ENCODE data around the gene NME9.

The NME9 gene

DNA sequence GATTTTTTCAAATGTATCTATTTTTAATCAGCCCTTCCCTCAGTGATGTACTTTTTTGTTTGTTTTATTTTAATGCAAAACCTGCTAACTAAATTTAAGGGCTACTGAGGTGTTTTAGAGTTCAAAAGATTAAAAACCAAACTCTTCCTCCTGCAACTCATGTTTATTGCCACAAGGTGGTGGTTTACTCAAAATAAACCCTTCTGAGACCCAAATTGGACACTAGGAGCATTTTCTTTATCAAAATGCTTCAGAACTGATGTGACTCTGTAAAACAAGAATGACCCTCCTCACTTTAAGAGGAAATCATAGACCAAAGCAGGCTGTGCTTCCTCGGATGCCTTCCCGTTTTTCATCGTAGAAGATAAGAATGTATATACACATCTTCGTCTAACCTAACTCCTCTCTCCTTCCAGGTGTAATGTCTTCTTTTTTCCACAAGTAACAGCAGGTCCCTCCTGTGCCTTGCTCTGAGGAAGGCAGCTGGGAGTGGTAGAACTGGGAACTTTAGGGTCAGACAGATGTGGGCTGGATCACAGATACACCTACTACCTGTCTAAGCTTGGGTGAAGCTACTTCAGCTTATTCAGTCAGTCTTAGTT, 2.9 kb upstream of the NME9 start:
- DNase-seq, result no peak

DNA sequence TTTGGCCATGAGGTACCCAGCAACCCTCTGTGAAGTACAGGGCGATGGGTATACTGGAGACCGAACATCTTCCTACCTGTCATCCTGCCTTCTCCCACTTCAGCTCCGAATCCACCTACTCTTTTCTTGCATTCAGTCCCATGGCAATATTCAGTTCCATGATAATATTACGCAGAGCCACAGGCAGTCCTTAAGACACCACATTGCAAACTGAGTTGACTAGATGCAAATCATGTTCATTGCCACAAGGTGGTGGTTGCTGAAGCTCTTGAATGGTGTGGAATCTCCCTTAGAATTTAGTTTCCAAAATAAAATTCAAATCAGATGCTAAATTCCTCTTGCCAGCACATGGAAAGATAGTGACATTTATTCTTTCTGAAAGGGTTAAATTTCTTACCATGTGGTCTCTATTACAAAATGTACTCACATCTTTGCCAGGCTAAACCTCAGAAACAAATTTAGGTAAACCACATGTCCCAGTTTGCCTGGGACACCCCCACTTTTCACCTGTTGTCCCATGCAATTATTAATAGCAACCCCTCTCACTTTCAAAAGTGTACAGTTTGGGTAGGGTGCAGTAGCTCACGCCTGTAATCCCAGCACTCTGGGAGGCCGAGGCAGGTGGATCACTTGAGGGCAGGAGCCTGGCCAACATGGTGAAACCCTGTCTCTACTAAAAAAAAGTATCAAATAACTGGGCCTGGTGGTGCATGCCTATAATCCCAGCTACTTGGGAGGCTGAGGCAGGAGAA, 1.7 kb upstream of the NME9 start:
- no peak for DNase-seq

DNA sequence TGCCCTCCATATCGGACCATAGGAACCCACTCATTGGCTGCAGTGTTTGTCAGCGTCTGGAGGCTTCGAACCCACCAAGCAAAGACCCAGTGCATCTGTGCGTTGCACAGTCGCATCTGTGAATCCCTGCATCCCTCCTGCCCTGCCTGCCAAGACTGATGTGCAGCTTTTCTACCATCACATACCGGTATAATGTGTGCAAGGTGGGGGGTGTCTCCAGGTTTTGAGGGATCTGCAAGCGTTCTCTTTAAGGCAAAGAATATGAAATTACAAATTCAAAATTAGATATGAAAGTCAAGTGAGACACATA, 288 bp upstream of the NME9 start:
- DNase-seq, result no peak

DNA sequence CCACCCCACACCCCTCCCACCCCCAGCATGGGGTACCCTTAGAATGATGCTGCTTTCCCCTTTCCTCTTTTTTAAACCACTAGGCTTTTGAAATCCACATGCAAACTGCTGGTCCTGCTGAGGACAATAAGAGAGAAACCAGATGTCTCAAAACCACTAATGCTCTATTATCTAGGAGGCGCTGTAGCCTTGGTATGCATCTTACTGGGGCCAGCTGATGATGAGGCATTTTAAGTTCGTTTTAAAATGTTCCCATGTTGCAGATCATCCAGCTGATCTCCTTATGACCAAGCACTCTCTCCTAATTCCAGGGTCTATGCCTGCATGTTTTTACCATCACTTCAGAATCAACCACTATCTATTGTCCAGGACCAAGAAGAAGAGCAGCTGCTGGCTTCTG, 1.3 kb downstream of the NME9 start:
- DNase-seq, result peak; percentile 29

DNA sequence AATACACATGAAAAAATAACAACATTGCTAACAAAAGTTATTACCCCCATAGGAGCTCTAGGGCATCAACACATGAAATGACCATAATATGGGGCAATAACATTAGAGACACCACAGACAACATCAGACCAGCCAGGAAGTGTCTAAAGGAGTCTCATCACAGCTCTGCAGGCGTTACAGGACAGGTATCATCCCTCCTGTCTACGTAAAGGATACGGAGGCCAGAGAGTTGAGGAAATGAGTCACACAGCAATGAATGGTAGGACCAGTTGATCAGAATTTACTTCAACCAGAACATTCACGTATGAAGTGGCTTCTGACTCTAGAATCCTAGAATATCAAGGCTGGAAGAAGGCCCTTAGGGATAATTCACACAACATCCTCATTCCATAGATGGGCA, 1.8 kb downstream of the NME9 start:
- DNase-seq, result no peak

DNA sequence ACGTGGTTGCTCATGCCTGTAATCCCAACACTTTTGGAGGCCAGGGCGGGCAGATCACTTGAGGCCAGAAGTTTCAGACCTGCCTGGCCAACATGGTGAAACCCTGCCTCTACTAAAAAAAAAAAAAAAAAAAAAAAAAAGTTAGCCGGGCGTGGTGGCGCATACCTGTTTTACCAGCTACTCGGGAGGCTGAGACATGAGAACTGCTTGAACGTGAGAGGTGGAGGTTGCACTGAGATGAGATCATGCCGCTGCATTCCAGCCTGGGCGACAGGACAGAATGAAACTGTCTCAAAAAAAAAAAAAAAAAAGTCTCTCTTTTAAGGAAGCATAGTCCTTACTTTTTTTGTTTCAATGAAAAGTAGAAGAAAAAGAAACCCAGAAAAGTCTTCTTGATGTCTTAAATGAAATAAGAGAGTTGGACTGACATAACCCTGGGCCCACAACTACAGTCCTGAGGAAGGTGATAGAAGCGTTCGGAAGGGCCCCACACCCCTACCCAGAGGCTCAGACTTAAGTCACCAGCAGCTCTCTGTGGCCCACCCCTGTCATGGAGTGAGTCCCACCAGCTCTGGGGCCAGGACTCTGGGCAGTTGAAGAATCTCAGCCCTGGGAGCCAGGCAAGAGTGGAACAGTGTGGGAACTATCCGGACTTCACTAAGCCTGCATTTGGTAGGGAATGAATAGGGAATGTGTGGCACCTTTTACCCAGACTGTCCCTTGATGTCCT, 2.6 kb downstream of the NME9 start:
- DNase-seq, result no peak

DNA sequence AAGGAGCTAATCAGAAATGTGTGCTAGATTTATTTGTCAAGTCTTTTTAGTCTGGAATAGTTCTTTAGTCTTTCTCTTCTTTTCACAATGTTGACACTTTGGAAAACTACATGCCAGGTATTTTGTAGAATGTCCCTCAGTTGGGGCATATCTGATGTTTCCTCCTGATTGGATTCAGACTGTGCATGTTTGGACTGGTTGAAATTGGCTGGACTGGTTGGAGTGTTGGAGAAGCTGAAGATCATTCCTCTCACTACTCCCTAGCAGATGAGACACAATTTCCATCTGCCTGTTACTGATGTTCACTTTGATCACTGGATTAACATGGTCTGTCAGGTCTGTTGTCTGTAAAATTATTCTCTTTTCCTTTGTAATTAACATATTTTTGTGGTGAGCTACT, 3.7 kb downstream of the NME9 start:
- DNase-seq, result no peak

DNA sequence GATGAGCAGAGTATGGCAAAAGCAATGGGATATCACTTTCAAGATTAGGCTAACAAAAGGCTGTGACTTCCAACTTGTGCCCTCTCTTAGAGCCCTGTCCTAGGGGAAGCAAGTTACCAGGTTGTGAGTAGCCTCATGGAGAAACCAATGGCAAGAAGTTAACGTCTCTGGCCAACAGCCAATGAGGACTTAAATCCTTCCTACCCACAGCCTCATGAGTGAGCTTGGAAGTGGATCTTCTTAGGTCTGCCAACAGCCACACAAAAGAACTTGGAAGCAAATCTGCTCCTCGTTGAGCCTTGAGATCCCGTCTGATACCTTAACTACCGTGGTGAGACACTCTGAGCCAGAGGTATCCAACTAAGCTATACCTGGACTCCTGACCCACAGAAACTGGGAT, 5.7 kb downstream of the NME9 start:
- no peak for DNase-seq

DNA sequence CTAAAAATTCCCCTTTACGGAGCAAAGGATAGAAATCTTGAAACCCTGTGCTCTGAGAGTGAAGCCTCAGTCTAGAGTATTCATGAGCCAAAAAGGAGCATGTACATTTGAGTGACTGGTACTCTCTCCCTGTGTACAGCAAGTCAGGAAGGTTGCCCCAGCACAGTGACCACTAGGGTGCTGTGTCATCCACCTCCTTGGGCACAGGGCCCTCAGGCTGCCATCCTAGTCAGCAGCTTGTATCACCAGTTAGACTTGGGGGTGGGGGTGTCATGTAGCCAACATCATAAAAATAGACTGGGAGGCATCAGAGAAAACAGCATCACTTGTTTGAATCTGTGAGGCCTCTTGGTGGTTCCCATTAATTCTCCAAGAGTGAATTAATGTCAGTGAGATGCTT, 12.0 kb downstream of the NME9 start:
- no peak for DNase-seq

DNA sequence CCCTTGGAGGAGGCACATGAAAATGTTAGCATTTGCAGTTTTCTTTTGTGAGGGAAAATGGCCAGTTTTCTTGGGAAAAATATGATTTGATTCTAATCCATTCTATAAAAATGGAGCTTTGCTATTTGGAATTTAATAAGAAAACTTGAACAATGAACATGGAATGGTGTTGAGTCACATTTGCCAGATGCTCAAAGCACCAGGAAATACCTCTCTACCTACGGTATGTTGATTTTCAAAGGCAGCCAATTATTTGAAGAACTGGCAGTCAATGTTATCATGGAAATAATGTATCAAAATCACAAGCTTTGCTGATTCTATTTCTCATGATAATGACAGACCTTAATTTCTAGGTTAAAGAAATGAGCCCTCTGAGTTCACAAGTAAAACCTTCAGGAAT, 14.9 kb downstream of the NME9 start:
- no peak for DNase-seq

DNA sequence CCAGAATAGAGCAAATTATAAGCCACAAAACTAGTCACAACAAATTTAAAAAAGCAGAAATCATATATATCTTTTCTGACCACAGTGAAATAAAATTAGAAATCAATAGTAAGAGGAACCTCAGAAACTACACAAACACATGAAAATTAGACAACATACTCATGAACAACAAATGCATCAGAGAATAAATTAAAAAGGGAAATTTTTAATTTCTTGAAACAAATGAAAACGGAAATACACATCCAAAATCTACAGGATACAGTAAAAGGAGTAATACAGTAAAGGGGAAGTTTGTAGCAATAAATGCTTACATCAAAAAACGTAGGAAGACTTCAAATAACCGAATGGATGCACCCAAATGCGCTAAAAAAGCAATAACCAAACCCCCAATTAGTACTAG, 19.2 kb downstream of the NME9 start:
- DNase-seq, result no peak

DNA sequence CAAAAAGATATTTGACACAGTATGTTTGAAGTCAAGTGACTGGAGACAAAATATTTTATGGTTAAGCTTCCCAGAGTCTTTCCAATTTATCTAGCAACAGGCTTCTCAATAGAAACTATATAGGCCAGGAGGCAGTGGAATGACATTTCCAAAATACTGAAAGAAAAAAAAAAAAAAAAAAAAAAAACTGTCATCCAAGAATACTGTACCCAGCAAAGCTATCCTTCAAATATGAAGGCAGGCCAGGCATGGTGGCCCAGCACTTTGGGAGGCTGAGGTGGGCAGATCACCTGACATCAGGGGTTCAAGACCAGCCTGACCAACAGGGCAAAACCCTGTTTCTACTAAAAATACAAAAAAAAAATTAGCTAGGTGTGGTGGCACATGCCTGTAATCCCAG, 20.9 kb downstream of the NME9 start:
- DNase-seq, result no peak

DNA sequence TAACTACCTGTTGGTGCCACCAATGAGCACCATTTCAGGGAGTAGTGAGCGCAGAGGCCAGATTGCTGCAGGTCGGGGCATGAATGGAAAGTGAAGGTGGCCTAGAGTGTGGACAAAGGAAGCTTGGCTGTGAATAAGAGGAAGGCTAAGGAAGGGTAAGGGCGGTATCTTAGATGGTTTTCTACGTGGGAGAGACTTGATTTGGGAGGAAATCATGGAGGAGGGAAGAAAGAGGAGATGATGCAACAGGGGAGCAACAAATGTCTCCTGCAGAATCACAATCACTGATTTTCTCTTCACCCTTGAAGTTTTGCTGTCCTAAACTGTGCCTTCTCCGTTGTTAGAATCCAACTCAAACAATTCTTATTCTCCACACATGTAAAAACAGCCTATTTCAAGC, 21.8 kb downstream of the NME9 start:
- DNase-seq, result no peak

DNA sequence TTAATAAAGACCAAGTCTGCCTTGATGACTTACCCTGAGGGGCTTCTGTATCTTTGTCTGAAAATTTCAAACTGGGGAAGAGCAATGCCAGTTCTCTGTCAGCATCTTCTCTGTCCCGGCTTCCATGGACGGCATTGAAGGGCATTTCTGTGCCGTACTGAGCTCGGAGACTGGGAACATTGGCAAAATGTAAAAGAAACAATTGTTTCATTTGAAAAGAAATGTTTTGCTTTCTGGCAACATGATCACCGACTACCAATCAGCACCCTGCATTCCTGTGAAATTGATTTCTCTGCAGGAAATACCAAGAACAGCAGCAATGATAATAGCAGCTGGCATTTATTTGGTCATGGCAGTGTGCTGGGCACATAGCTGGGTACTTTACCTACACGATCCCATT, 26.2 kb downstream of the NME9 start:
- DNase-seq, result no peak

DNA sequence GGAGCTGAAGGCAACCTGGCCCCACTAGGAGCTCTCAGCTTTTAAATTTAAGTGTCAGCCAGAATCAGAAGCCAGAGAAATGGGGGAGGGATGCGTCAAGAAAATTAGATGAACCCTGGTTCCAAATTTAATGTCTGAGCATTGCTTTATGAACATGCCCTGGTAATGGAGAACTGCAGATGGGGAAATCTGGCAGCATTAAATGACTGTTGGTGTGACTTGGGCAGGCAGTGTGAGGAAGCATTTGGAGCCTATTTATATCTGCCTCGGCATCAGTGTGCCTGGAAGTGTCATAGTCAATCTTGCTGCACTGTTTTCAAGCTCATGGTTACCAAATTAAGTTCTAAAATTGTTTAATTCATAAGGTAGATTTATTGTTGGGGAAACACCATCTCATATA, 29.0 kb downstream of the NME9 start:
- DNase-seq, result no peak

DNA sequence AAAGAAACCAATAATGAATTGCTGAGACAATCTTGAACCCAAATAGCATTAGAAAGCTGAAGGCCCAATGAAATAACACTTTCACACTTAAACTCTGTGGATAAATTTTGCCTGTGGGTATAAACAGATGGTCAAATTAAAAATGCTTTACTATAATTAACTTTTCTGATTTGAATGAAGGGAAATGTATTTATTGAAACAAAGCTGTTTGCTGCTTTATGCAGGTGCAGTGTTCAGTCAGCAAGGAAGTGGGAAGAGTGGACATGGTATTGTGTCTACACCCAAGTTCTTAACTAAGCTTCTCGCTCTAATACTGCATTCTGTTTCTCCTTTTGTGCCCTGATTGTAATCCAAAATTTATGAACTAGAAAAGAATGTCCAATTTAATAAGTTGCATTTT, 31.8 kb downstream of the NME9 start:
- no peak for DNase-seq

DNA sequence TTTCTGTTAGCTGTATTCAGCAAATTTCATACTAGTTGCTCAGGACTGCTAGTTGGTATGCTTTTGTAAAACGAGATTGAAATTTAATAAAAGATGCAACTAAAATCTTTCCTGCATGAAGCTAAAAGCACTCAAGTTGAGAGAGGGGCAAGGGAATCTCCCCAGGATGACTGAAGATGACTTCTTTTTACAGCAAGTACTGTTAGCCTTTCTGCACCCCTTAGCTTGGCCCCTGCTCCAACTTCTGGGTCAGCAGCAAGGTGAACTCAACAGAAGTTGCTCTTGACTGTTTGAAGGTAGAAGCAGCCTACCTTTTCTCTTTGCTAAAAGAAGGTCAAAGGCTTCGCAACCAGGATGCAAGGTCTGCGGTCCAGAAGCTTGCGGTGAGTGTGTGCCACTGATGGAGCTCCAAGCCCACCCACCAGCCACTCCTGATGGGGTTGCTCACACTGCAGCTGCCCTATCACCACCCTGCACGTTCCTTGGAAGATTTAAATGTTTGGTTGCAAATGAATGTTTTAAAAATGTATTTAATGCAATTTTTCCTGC, 32.5 kb downstream of the NME9 start:
- DNase-seq, result no peak

DNA sequence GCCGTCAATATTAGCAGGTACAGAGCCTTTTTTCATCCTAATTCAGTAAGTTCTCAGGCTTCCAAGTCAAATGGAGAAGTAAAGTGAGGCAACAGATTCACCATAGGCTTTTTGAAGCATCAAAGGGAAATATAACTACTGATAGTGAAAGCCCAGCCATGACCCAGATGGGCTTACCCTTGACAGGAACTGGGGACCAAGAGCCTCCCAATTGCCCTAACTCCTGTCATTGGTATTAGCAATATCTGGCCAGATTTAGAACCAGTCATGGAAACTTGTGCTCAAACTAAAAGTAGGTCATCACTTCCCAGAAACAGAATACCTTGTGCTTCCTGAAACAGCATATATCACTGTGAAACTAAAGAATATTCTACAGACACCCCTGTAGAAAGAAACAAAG, 33.0 kb downstream of the NME9 start:
- no peak for DNase-seq

DNA sequence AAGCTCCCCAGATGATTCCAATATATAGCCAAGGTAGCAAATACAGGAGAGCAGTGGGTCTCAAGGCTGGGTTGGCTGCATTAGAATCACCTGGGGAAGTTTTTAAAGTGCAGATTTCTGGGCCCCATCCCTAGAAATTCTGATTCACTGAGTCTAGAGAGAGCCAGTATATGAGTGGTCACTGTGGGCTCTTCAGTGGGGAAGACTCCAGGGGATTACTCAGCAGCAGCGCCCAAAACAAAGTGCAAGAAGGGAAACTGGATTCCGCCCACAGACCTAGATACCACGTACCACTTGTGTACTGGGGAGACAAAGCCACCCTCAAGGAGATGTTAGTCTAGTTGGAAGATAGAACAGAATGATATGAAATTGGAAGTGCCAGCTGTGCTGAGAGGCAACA, 40.0 kb downstream of the NME9 start:
- DNase-seq, result no peak

DNA sequence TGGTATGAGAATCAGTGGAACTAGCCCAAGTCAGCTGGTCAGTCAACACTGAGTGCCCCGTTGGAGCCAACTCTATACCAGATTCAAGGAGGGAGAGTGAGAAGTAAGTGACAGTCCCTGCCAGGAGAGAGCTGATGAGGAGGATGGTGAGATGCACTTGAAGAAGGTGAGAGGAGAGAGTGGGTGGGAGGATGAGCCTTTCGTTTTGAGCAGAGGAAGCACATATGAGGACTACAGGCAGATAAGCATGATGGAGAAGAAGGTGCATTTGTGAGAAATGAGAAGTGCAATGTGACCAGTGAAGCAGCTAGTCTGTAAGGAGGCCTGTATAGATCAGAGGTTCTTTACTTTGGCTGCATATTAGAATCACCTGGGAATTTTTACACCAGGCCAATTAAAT, 40.4 kb downstream of the NME9 start:
- no peak for DNase-seq

DNA sequence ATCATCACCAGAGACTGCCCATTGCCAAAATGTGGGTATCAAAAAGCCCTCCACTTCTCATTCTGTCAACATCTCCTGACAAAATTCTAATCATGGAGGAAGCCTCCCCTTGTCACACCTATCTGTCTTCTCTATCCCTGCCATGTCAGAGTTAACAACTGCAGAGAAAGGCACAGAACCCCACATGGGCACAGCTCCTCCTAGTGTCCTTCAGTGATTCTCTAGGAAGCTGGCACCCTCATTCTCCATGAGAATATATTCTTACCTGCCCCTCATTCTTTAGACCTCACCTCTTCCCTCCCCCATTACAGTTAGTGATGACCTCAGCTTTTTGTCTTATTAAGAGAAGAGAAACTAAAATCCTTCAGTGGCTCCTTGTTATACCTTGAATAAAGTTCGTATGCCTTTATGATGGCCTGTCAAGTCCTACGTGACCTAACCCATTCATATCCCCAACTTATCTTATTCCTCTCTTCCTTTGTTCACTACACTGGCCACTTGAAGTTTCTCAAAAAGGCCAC, 44.6 kb downstream of the NME9 start:
- no peak for DNase-seq

DNA sequence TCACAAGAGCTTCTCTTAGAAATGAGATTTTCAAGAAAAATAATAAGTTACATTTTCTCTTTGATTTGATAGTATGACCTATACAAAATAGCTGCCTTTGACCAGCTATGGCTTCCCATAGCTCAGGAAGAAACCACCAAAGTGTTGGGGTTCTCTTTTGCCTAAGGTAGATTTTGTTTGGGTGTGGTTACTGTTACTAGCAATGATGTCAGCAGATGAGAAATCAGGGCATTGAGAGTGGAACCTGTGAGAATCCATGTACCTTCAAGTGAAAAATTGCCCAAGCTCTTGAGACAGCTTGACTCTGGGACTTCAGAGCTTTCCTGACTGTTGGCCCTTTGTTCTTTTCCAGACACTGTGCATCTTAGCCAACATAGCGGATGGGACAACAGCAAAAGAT, 45.6 kb downstream of the NME9 start:
- no peak for DNase-seq

DNA sequence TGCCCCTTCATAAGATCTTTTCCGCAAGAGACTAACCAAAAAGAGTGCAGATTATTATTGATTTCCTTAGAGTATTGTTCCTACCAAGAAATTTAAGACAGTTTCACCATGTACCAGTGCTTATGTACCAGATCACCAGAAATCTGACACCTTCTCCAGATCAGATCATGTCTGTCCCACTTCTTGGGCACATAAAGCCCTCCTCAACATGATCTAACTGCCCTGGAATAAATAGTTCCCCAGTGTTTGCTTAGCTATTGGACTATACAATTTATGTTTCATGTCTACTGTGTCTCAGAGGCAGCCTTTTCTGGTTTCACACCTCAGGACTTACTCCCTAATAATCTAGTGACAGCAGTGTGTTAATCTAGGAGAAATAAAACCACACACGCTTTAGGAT, 46.8 kb downstream of the NME9 start:
- no peak for DNase-seq

DNA sequence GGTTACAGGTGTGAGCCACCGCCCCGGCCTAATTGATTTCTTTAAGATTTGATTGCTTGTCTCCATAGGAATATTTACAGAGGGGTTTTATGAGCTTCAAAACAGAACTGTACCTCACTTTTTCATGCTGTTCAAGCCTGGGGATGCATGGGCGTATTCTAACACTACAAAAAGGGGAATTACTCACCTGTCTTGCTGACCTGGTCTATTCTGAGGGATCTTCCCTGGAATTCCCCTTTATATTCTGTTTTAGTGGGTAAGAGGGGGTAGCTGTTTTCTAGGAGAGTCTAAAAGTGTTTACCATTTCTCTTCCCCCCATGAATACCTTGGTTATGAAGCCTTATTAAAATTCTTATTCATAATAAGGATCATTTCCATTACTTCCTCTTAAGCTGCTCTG, 48.1 kb downstream of the NME9 start:
- no peak for DNase-seq
